HCT116 (cell line): ENCODE measurements around the gene PPAT.

Experiments
- CBX3 ChIP-seq: IDR thresholded peaks from 2 replicates; pipeline ENCODE4 v1.6.1; 2012; ENCODE audit warnings: low read depth
- EGR1 ChIP-seq: IDR thresholded peaks from 2 replicates; pipeline ENCODE4 v1.6.1; 2012; ENCODE audit warnings: low read depth
- EZH2 ChIP-seq: fragments of 200-600 bp; sonication (generic); IDR thresholded peaks from 2 replicates; pipeline ENCODE4 v1.6.1; 2017; ENCODE audit warnings: antibody characterized with exemption, mixed run types
- POLR2A ChIP-seq: IDR thresholded peaks from 2 replicates; pipeline ENCODE4 v1.7.0; 2011; ENCODE audit warnings: borderline replicate concordance; ENCODE audit not compliant: insufficient read depth, insufficient read length; ENCODE audit errors: extremely low read depth
- POLR2AphosphoS5 ChIP-seq: IDR thresholded peaks from 2 replicates; pipeline ENCODE4 v1.6.1; 2011; ENCODE audit warnings: mild to moderate bottlenecking, low read depth, low read length, moderate library complexity
- YY1 ChIP-seq: IDR thresholded peaks from 2 replicates; pipeline ENCODE4 v1.6.1; 2011; ENCODE audit warnings: low read length, low read depth, moderate library complexity, mild to moderate bottlenecking; ENCODE audit not compliant: insufficient replicate concordance; ENCODE audit errors: extremely low read depth
- TF ChIP-seq, protein P1 (sequence below): IDR thresholded peaks from 2 replicates; pipeline ENCODE4 v1.6.1; 2012; ENCODE audit warnings: low read depth
- TF ChIP-seq, protein P2 (sequence below), 3 experiments: fragments of 200-600 bp in 1 of 3; sonication (generic) in 1 of 3; IDR thresholded peaks in 2 of 3; conservative IDR thresholded peaks in 1 of 3; 2 replicates each; pipeline ENCODE4 v1.5.1; 2012 to 2017; ENCODE audit warnings: low read depth in 2 of 3, low read length in 2 of 3, antibody characterized with exemption in 1 of 3, borderline replicate concordance in 1 of 3, control low read depth in 1 of 3, mild to moderate bottlenecking in 1 of 3, mixed read lengths in 1 of 3, mixed run types in 1 of 3, moderate library complexity in 1 of 3; ENCODE audit not compliant: insufficient read depth in 1 of 3

DNA sequence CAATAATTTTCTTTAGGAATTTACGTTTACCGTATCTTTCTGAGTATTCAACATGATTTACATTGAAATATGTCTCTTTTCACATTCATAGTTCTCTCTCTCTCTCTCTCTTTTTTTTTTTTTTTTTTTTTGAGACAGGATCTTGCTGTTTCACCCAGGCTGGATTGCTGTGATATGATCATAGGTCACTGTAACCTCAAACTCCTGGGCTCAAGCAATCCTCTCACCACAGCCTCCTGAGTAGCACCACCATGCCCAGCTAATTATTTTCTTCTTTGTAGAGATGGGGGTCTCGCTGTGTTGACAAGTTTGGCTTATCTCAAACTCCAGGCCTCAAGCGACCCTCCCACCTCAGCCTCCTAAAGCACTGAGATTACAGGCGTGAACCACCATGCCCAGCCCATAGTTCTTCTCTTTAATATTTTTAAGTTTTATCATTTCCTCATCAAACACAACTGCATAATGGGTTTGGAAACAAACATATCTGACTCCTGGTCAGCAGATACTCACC, 41.8 kb upstream of the PPAT start:
- TF ChIP-seq, protein P1, sequence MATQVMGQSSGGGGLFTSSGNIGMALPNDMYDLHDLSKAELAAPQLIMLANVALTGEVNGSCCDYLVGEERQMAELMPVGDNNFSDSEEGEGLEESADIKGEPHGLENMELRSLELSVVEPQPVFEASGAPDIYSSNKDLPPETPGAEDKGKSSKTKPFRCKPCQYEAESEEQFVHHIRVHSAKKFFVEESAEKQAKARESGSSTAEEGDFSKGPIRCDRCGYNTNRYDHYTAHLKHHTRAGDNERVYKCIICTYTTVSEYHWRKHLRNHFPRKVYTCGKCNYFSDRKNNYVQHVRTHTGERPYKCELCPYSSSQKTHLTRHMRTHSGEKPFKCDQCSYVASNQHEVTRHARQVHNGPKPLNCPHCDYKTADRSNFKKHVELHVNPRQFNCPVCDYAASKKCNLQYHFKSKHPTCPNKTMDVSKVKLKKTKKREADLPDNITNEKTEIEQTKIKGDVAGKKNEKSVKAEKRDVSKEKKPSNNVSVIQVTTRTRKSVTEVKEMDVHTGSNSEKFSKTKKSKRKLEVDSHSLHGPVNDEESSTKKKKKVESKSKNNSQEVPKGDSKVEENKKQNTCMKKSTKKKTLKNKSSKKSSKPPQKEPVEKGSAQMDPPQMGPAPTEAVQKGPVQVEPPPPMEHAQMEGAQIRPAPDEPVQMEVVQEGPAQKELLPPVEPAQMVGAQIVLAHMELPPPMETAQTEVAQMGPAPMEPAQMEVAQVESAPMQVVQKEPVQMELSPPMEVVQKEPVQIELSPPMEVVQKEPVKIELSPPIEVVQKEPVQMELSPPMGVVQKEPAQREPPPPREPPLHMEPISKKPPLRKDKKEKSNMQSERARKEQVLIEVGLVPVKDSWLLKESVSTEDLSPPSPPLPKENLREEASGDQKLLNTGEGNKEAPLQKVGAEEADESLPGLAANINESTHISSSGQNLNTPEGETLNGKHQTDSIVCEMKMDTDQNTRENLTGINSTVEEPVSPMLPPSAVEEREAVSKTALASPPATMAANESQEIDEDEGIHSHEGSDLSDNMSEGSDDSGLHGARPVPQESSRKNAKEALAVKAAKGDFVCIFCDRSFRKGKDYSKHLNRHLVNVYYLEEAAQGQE: no peak
- TF ChIP-seq, protein P2, sequence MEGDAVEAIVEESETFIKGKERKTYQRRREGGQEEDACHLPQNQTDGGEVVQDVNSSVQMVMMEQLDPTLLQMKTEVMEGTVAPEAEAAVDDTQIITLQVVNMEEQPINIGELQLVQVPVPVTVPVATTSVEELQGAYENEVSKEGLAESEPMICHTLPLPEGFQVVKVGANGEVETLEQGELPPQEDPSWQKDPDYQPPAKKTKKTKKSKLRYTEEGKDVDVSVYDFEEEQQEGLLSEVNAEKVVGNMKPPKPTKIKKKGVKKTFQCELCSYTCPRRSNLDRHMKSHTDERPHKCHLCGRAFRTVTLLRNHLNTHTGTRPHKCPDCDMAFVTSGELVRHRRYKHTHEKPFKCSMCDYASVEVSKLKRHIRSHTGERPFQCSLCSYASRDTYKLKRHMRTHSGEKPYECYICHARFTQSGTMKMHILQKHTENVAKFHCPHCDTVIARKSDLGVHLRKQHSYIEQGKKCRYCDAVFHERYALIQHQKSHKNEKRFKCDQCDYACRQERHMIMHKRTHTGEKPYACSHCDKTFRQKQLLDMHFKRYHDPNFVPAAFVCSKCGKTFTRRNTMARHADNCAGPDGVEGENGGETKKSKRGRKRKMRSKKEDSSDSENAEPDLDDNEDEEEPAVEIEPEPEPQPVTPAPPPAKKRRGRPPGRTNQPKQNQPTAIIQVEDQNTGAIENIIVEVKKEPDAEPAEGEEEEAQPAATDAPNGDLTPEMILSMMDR (IDR thresholded peaks at IDR 0.05 in 2 of 3, conservative IDR thresholded peaks at IDR 0.05 in 1 of 3; ENCODE audit: borderline replicate concordance in 1 of 3, insufficient read depth in 1 of 3, low read depth in 2 of 3, low read length in 2 of 3): no peak
- TF ChIP-seq POLR2AphosphoS5 (no peak), EZH2 (no peak), EGR1 (no peak), YY1 (no peak), POLR2A (no peak), CBX3 (no peak)
